C1 segment of cervical spinal cord (tissue), 14 donors: ENCODE data around the gene SLC35E2B.

Experiments
- DNase-seq, 14 donors: peaks; one replicate each; lab custom pipeline; 2025; lab: John Stamatoyannopoulos, UW

SLC35E2B gene

DNA sequence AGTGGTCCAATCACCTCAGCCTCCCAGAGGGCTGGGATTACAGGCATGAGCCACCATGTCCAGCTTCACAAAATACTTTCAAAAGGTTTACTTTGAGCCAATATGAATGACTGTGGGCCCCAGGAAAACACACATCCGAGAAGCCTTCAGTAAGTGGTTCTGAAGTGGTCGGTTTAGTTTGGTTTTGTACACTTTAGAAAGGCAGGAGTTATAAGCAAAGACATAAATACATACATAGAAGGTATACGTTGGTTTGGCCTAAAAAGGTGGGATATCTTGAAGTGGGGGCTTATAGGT is 80.5 kb downstream of the SLC35E2B start:
- no peak for DNase-seq

DNA sequence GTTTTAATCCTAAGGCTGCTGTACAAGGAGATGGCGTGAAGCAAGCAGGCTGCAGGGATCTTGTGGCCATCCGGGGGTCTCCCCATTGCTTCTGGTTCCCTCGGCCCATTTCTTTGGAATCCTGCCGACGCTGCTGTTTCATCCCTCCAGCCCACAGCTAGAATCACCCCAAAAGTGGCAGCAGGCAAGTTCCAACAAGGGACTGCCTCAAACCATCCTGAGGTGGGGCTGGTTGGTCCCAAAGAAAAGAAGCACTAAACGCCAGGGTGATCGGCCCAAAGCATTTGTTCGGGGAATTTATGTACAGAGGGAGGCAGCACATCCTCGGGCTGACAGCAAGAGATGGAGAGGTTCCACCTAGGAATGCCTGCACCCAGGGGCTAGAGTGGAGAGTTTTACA is 81.8 kb downstream of the SLC35E2B start:
- no peak for DNase-seq

DNA sequence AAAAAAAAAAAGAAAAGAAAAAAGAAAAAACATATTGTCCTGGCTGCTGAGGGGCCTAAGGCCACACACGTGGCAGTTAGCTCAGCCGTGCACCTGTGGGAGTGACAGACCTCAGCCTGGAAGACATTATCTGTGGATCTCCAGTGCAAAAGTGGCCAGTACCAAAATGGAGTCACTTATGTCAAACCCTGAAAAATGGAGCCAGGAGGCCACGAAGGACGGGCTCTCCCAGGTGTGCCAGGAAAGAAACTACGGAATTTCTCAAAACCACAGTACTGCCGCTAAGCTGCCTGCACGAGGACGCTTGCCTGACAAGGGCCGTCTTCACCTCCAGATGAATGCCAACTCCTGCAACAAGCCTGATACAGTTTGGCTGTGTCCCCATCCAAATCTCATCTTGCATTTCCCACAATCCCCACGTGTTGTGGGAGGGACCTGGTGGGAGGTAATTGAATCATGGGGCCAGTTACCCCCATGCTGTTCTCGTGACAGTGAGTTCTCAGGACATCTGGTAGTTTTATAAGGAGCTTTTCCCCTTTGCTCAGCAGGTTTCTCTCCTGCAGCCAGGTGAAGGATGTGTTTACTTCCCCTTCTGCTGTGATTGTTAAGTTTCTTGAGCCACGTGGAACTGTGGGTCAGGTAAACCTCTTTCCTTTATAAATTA is 82.6 kb downstream of the SLC35E2B start:
- no peak for DNase-seq
